ENCODE data around the gene KRT73. TPM values are rescaled to one million over a fixed set of nuclear protein-coding genes. Genes with fewer than 3 reads are reported as not detected.

KRT73 gene
- total and polyA plus RNA-seq, 4 donors = not detected

DNA sequence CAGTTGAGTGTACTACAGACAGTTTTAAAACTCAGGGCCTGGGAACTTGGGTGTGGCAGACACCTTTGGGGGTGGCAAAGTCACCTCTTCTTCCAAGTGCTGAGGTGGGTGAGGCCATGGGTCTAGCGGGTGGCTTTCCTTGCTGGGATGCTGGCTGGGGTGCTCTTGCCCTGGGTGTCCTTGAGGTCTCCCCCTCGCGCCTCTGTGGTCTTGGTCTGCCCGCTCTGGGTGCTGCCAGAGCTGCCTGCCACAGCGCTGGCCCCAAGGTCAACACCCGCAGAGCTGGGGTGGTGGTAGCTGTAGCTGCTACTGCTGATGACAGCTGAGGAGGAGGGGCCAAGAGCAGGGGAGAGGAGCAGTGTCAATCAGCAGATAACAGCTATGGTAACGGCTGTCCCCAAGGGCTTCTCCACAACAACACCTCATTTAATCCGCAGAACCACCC is 51.5 kb downstream of the KRT73 start:
- Histone ChIP-seq H3K4me1 (ENCODE audit: control insufficient read depth in 4 of 4, insufficient read depth in 4 of 4, low read length in 3 of 4) (peaks cover 0 to 5% (median 0%) of the 10 kb centered on the region in 4 donors), H3K27me3 (ENCODE audit: control insufficient read depth in 4 of 4, insufficient read depth in 4 of 4, low read length in 3 of 4) (no peaks in the 10 kb centered on the region), H3K9me3 (ENCODE audit: control insufficient read depth in 4 of 4, low read length in 3 of 4) (no peaks in the 10 kb centered on the region), H3K36me3 (ENCODE audit: control insufficient read depth in 4 of 4, insufficient read depth in 3 of 4, low read depth in 1 of 4, low read length in 3 of 4) (no peaks in the 10 kb centered on the region), H3K4me3 (ENCODE audit: low read depth in 1 of 3, low read length in 3 of 3) (no peak overlapping the region), H3K9ac (ENCODE audit: low read depth in 1 of 2, low read length in 2 of 2) (no peak overlapping the region), H3K27ac (ENCODE audit: low read depth in 1 of 2, low read length in 2 of 2) (no peak overlapping the region)
- DNase-seq (ENCODE audit: low spot score) = no peak
- WGBS = 59% methylated on average over 8 of the region's 8 CpGs
- TF ChIP-seq RAD21 (IDR thresholded peaks at IDR 0.05) (no peak), EGR1 (IDR thresholded peaks at IDR 0.05; ENCODE audit: low read depth in 2 of 2) (no peak), FOXA1 (IDR thresholded peaks at IDR 0.05) (no peak), TAF1 (conservative IDR thresholded peaks at IDR 0.05) (no peak), HNF4G (IDR thresholded peaks at IDR 0.05) (no peak), JUND (IDR thresholded peaks at IDR 0.05) (no peak), NR2F2 (IDR thresholded peaks at IDR 0.05) (no peak), SP1 (IDR thresholded peaks at IDR 0.05) (no peak), GABPA (IDR thresholded peaks at IDR 0.05 in 1 of 2, conservative IDR thresholded peaks at IDR 0.05 in 1 of 2) (no peak), FOXA2 (IDR thresholded peaks at IDR 0.05) (no peak), YY1 (IDR thresholded peaks at IDR 0.05) (no peak), RXRA (IDR thresholded peaks at IDR 0.05) (no peak), HNF4A (conservative IDR thresholded peaks at IDR 0.05) (no peak)
- TF ChIP-seq, protein P1, sequence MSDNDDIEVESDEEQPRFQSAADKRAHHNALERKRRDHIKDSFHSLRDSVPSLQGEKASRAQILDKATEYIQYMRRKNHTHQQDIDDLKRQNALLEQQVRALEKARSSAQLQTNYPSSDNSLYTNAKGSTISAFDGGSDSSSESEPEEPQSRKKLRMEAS (IDR thresholded peaks at IDR 0.05) = no peak
- TF ChIP-seq, protein P2, sequence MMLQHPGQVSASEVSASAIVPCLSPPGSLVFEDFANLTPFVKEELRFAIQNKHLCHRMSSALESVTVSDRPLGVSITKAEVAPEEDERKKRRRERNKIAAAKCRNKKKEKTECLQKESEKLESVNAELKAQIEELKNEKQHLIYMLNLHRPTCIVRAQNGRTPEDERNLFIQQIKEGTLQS (IDR thresholded peaks at IDR 0.05) = no peak
- TF ChIP-seq, protein P3, sequence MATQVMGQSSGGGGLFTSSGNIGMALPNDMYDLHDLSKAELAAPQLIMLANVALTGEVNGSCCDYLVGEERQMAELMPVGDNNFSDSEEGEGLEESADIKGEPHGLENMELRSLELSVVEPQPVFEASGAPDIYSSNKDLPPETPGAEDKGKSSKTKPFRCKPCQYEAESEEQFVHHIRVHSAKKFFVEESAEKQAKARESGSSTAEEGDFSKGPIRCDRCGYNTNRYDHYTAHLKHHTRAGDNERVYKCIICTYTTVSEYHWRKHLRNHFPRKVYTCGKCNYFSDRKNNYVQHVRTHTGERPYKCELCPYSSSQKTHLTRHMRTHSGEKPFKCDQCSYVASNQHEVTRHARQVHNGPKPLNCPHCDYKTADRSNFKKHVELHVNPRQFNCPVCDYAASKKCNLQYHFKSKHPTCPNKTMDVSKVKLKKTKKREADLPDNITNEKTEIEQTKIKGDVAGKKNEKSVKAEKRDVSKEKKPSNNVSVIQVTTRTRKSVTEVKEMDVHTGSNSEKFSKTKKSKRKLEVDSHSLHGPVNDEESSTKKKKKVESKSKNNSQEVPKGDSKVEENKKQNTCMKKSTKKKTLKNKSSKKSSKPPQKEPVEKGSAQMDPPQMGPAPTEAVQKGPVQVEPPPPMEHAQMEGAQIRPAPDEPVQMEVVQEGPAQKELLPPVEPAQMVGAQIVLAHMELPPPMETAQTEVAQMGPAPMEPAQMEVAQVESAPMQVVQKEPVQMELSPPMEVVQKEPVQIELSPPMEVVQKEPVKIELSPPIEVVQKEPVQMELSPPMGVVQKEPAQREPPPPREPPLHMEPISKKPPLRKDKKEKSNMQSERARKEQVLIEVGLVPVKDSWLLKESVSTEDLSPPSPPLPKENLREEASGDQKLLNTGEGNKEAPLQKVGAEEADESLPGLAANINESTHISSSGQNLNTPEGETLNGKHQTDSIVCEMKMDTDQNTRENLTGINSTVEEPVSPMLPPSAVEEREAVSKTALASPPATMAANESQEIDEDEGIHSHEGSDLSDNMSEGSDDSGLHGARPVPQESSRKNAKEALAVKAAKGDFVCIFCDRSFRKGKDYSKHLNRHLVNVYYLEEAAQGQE (IDR thresholded peaks at IDR 0.05) = no peak
- TF ChIP-seq, protein P4, sequence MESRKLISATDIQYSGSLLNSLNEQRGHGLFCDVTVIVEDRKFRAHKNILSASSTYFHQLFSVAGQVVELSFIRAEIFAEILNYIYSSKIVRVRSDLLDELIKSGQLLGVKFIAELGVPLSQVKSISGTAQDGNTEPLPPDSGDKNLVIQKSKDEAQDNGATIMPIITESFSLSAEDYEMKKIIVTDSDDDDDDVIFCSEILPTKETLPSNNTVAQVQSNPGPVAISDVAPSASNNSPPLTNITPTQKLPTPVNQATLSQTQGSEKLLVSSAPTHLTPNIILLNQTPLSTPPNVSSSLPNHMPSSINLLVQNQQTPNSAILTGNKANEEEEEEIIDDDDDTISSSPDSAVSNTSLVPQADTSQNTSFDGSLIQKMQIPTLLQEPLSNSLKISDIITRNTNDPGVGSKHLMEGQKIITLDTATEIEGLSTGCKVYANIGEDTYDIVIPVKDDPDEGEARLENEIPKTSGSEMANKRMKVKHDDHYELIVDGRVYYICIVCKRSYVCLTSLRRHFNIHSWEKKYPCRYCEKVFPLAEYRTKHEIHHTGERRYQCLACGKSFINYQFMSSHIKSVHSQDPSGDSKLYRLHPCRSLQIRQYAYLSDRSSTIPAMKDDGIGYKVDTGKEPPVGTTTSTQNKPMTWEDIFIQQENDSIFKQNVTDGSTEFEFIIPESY (IDR thresholded peaks at IDR 0.05) = no peak
- TF ChIP-seq, protein P5, sequence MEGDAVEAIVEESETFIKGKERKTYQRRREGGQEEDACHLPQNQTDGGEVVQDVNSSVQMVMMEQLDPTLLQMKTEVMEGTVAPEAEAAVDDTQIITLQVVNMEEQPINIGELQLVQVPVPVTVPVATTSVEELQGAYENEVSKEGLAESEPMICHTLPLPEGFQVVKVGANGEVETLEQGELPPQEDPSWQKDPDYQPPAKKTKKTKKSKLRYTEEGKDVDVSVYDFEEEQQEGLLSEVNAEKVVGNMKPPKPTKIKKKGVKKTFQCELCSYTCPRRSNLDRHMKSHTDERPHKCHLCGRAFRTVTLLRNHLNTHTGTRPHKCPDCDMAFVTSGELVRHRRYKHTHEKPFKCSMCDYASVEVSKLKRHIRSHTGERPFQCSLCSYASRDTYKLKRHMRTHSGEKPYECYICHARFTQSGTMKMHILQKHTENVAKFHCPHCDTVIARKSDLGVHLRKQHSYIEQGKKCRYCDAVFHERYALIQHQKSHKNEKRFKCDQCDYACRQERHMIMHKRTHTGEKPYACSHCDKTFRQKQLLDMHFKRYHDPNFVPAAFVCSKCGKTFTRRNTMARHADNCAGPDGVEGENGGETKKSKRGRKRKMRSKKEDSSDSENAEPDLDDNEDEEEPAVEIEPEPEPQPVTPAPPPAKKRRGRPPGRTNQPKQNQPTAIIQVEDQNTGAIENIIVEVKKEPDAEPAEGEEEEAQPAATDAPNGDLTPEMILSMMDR (IDR thresholded peaks at IDR 0.05; ENCODE audit: low read depth, low read length, missing input control) = no peak
